Measurements from ENCODE around the gene MEIS2.

GRCh38 chr15:37070686-37071085, 29.7 kb downstream of the MEIS2 start:
- no peak for TF ChIP-seq CTCF (conservative IDR thresholded peaks at IDR 0.05; ENCODE audit: low read length)
- no peak for TF ChIP-seq EZH2phosphoT487 (IDR thresholded peaks at IDR 0.05; ENCODE audit: borderline replicate concordance)
